Lung (tissue), 12 donors: Measurements from ENCODE around the gene DHRS3. TPM values are rescaled to one million over a fixed set of nuclear protein-coding genes. Genes with fewer than 3 reads are reported as not detected.
A peak's percentile ranks its signal among the peaks of the same experiment; 100 is the strongest.

Experiments
- ATAC-seq: fragments of 200-7000 bp; cut with Tn5 transposase; one replicate; pipeline ENCODE4 v1.9.1; 2020; ENCODE audit warnings: moderate number of reproducible peaks; ENCODE audit not compliant: insufficient read depth, low FRiP score
- DNase-seq, 3 donors: peaks; one replicate each; pipeline ENCODE4 v3.0.0-alpha.2; 2013 to 2017
- H3K27ac ChIP-seq, 2 donors: one replicate each; pipeline ENCODE4 v1.5.1; 2013; ENCODE audit warnings: mild to moderate bottlenecking in 2 of 2, moderate library complexity in 2 of 2, control low read depth in 1 of 2, inconsistent platforms in 1 of 2, low read depth in 1 of 2, low read length in 1 of 2
- H3K27me3 ChIP-seq, 3 donors: one replicate each; pipeline ENCODE4 v1.5.1; 2013; ENCODE audit warnings: low read length in 2 of 3; ENCODE audit not compliant: control insufficient read depth in 3 of 3, insufficient read depth in 3 of 3
- H3K36me3 ChIP-seq, 4 donors: one replicate each; pipeline ENCODE4 v1.5.1; 2013; ENCODE audit warnings: low read length in 4 of 4, mild to moderate bottlenecking in 1 of 4, moderate library complexity in 1 of 4; ENCODE audit not compliant: control insufficient read depth in 4 of 4, insufficient read depth in 4 of 4
- H3K4me1 ChIP-seq, 5 donors: one replicate each; pipeline ENCODE4 v1.5.1; 2013; ENCODE audit warnings: low read length in 5 of 5, mild to moderate bottlenecking in 2 of 5, moderate library complexity in 1 of 5; ENCODE audit not compliant: control insufficient read depth in 5 of 5, insufficient read depth in 5 of 5
- H3K4me3 ChIP-seq: one replicate; pipeline ENCODE4 v1.5.1; 2013; ENCODE audit warnings: mild to moderate bottlenecking, control low read depth, moderate library complexity
- H3K9ac ChIP-seq, 2 donors: one replicate each; pipeline ENCODE4 v1.5.1; 2013; ENCODE audit warnings: low read length in 2 of 2, control low read depth in 1 of 2; ENCODE audit not compliant: insufficient read depth in 1 of 2
- H3K9me3 ChIP-seq, 4 donors: one replicate each; pipeline ENCODE4 v1.5.1; 2013; ENCODE audit warnings: low read length in 3 of 4, mild to moderate bottlenecking in 1 of 4, moderate library complexity in 1 of 4; ENCODE audit not compliant: control insufficient read depth in 4 of 4, insufficient read depth in 3 of 4
- WGBS, 2 donors: extraction: QIAGEN DNeasy Blood & Tissue Kit; methylation state at CpG; one replicate each; pipeline ENCODE4 v1.1.7; 2013; 5-methylcytosine and 5-hydroxymethylcytosine counted together
- polyA plus RNA-seq, 2 donors: library from polyadenylated mRNA; stranded (reverse); fragments of 200-250 nt; gene quantifications; one replicate each; pipeline ENCODE4 v1.2.1, GENCODE V29; 2013
- total RNA-seq, 2 donors: library from RNA; depleted of rRNA in 1 of 2; stranded (reverse); fragments of >200 nt in 1 of 2; gene quantifications; one replicate each; pipeline ENCODE4 v1.2.1, GENCODE V29; 2014 to 2021
- TF ChIP-seq, protein P1 (sequence below): IDR thresholded peaks from 2 replicates; pipeline ENCODE4 v1.5.1; 2012; ENCODE audit warnings: mild to moderate bottlenecking; ENCODE audit errors: control extremely low read depth, extremely low read depth
- donor health status: control.
- donor health status: control.
- donor health status: Bipolar disorder and iron deficiency.
- donor health status: healthy.
- donor health status: DM: yes; HTN: yes; CAD: no.

Gene DHRS3
- total and polyA plus RNA-seq, 4 donors: 56.7 to 109 (median 79.8) TPM

DNA sequence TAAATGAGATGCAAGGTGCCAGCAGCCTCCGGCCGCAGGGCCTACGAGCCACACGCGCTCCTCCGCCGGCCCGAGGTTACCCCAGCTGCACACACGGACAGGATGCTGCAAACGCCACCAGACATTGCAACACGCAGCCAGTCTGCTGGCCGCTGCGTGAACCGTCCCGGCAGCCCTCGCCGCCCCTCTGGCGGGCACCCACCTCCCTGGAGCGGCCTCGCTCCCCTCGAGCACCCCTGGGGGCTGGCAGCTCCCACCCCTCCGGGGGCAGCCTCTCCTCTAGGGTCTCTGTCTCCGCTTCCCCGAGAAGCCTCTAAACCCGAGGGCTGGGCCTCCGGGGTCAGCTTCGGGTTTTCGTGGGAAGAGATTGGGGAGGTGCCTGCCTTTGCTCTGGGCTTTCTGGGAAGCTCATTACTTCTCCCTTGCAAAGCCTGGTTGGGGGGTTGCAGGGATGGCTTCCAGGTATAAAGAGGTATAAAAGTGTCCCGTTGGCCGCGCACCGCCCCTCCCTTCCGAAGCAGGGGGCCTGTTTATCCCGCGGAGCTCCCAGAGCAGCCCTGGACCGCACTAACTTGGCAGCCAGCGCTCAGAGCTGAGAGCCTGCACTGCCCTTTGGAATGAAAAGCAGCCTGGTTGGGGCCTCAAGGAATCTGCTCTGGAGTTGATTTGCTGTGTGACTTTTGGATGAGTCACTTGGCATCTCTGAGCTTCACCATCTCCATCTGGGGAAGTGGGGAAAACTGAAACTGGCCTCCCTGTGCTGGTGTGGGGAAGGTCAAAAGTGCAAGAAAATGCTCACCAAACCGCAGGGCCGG lies 21.8 kb downstream of the DHRS3 start:
- Histone ChIP-seq H3K4me3 (no peak overlapping the region), H3K9ac (no peak overlapping the region), H3K36me3 (peaks cover 0 to 2% (median 0%) of the 10 kb centered on the region in 4 donors), H3K9me3 (no peaks in the 10 kb centered on the region), H3K4me1 (peaks cover 13 to 40% (median 20%) of the 10 kb centered on the region in 5 donors), H3K27ac (peak overlapping the region; percentile 63 to 97), H3K27me3 (no peaks in the 10 kb centered on the region)
- TF ChIP-seq, protein P1, sequence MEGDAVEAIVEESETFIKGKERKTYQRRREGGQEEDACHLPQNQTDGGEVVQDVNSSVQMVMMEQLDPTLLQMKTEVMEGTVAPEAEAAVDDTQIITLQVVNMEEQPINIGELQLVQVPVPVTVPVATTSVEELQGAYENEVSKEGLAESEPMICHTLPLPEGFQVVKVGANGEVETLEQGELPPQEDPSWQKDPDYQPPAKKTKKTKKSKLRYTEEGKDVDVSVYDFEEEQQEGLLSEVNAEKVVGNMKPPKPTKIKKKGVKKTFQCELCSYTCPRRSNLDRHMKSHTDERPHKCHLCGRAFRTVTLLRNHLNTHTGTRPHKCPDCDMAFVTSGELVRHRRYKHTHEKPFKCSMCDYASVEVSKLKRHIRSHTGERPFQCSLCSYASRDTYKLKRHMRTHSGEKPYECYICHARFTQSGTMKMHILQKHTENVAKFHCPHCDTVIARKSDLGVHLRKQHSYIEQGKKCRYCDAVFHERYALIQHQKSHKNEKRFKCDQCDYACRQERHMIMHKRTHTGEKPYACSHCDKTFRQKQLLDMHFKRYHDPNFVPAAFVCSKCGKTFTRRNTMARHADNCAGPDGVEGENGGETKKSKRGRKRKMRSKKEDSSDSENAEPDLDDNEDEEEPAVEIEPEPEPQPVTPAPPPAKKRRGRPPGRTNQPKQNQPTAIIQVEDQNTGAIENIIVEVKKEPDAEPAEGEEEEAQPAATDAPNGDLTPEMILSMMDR: no peak
- 19 to 21% methylated on average over 31 to 39 of the region's 39 CpGs for WGBS, 2 donors
- DNase-seq: peak; percentile 85 to 94 (median 89)
- ATAC-seq: peak; percentile 68

- DNase-seq (no peak), ATAC-seq (no peak)
- Histone ChIP-seq H3K27ac (peak overlapping the region; percentile 78 to 97), H3K9me3 (no peaks in the 10 kb centered on the region), H3K9ac (no peak overlapping the region), H3K27me3 (no peaks in the 10 kb centered on the region), H3K36me3 (peaks cover 0 to 3% (median 0%) of the 10 kb centered on the region in 4 donors), H3K4me1 (peaks cover 13 to 38% (median 19%) of the 10 kb centered on the region in 5 donors), H3K4me3 (no peak overlapping the region)
- 0 to 2% methylated on average over 16 to 18 of the region's 18 CpGs for WGBS, 2 donors
- TF ChIP-seq, protein P1: no peak
Measured at GRCh38 chr1:12595757-12596006, 22.3 kb downstream of the DHRS3 start.

DNA sequence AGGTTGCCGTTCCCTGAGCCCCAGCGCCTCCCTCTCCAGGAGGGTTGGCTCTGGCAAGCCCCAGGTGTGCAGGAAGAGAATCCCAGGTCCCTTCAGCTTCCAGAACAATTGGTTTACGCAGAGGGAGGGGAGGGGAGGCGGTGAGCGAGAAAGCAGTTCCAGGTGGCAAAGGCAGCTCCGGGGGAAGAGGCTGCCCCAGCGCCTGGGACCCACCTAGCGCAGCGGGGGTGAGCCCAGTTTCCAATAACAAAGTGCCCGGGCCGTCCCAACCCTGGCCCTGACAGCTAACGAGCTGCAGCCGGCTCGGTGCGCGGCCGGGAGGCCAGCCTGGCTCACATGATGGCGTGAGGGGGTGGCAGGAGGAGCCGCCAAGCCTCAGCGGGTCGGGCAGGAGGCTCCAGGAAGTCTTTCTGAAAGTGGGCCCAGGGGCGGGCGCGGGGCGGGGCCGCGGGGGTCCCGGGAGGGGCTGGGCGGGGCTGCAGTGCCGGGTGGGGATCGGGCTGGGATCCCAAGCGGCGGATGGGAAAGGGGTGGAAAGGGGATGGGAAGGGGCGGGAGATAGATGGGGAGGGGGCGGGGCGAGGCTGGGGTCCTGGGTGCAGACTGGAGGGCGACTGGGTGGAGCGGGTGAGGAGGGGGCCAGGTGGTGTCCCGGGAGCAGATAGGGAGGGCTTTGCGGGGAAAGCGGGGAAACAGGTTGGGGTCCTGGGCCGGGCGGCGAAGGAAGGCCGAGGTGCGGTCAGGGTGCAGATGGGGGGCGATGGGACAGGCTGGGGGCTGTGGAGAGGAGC lies 22.8 kb downstream of the DHRS3 start:
- H3K36me3 ChIP-seq: peaks cover 0 to 5% (median 0%) of the 10 kb centered on the region in 4 donors
- H3K27me3 ChIP-seq: no peaks in the 10 kb centered on the region
- peaks cover 13 to 38% (median 20%) of the 10 kb centered on the region in 5 donors for H3K4me1 ChIP-seq
- ATAC-seq: peak; percentile 42
- no peak overlapping the region for H3K4me3 ChIP-seq
- peak overlapping the region; percentile 78 to 97 for H3K27ac ChIP-seq
- TF ChIP-seq, protein P1: no peak
- DNase-seq: peak; percentile 76 to 89 (median 88)
- H3K9me3 ChIP-seq: no peaks in the 10 kb centered on the region
- no peak overlapping the region for H3K9ac ChIP-seq
- WGBS, 2 donors: 8 to 20% methylated on average over 45 to 47 of the region's 47 CpGs
